Measurements from ENCODE around the gene PAPLN. TPM values are rescaled to one million over a fixed set of nuclear protein-coding genes. Genes with fewer than 3 reads are reported as not detected.

Gene PAPLN
- total and polyA plus RNA-seq, 2 of the 8 experiments (the other 6 are each of a cell fraction or from before 2014, with no cell fraction given), result 14.8 to 25.6 TPM

- Histone ChIP-seq H3K27me3 (replicated peaks in 1 of 4; ENCODE audit: control insufficient read depth in 3 of 4, extremely low read depth in 1 of 4, insufficient read depth in 3 of 4, low read length in 3 of 4) (no peaks in the 10 kb centered on the region), H3K4me3 (ENCODE audit: extremely low read depth in 1 of 4, insufficient read depth in 2 of 4, low read depth in 3 of 4, low read length in 4 of 4) (no peak overlapping the region), H3K4me1 (replicated peaks in 1 of 4; ENCODE audit: control insufficient read depth in 3 of 4, insufficient read depth in 4 of 4, low read length in 3 of 4) (peaks cover 1 to 6% (median 4%) of the 10 kb centered on the region in 4 experiments; a peak in 5 of 7 replicates), H3K56ac (replicated peaks; ENCODE audit: insufficient read length, low read depth, low read length) (no peak overlapping the region), H3K9me3 (ENCODE audit: insufficient read depth in 2 of 2, low read depth in 1 of 2, low read length in 1 of 2) (no peaks in the 10 kb centered on the region; a peak in 1 of 4 replicates), H2BK12ac (ENCODE audit: low read depth, low read length) (no peak overlapping the region), H3K9ac (replicated peaks in 1 of 4; ENCODE audit: extremely low read depth in 1 of 4, low read depth in 3 of 4, low read length in 3 of 4) (no peak overlapping the region), H2BK15ac (ENCODE audit: low read length) (no peak overlapping the region), H4K91ac (replicated peaks; ENCODE audit: insufficient read length, low read length) (no peak overlapping the region), H2BK20ac (ENCODE audit: low read length) (no peak overlapping the region), H4K20me1 (replicated peaks in 1 of 2; ENCODE audit: control insufficient read depth in 1 of 2, insufficient read depth in 2 of 2, low read length in 2 of 2) (no peaks in the 10 kb centered on the region), H2AFZ (ENCODE audit: low read length) (no peak overlapping the region), H4K8ac (ENCODE audit: extremely low read depth, insufficient read depth, low read length) (no peak overlapping the region), H3K4ac (replicated peaks; ENCODE audit: insufficient read length, low read depth, low read length) (no peak overlapping the region), H2AK5ac (ENCODE audit: low read depth, low read length) (no peak overlapping the region), H3K18ac (ENCODE audit: extremely low read depth, low read length) (no peak overlapping the region), H3K79me1 (ENCODE audit: low read depth, low read length) (no peaks in the 10 kb centered on the region), H3K27ac (ENCODE audit: low read depth, low read length) (no peak overlapping the region), H3K23me2 (ENCODE audit: low read depth, low read length) (0 out of 2 replicates have a peak, but pooled peaks cover 2% of the 10 kb centered on the region), H3K36me3 (ENCODE audit: control insufficient read depth in 2 of 4, insufficient read depth in 4 of 4, low read length in 3 of 4) (peaks cover 5 to 37% (median 12%) of the 10 kb centered on the region in 4 experiments; a peak in 6 of 8 replicates), H3K4me2 (ENCODE audit: insufficient read depth in 1 of 2, low read depth in 2 of 2, low read length in 2 of 2) (no peak overlapping the region), H3K23ac (ENCODE audit: insufficient read length) (no peak overlapping the region), H2BK5ac (ENCODE audit: low read depth, low read length) (no peak overlapping the region), H4K5ac (ENCODE audit: insufficient read length, low read depth, low read length) (no peak overlapping the region), H2BK120ac (replicated peaks; ENCODE audit: low read depth, low read length) (no peak overlapping the region), H3K79me2 (ENCODE audit: control insufficient read depth in 1 of 2, insufficient read depth in 2 of 2, low read length in 2 of 2) (no peaks in the 10 kb centered on the region), H3K14ac (ENCODE audit: insufficient read length) (no peak overlapping the region)
- POLR2A ChIA-PET (ENCODE audit: partially characterized antibody), result interaction anchor here (1.2 kb wide), 1 partner anchor 13 kb away, joined by 4 read pairs; no protein-coding TSS in a partner anchor
- FAIRE-seq (no peak), DNase-seq (ENCODE audit: low read depth in 1 of 2, low spot score in 2 of 2) (no peak)
- WGBS, 2 experiments (ENCODE audit: extremely low coverage in 1 of 2, insufficient coverage in 1 of 2, insufficient read length in 1 of 2, insufficient replicate concordance in 2 of 2, low coverage in 1 of 2, low lambda C conversion rate in 2 of 2, missing lambda C conversion rate in 1 of 2), result 90% methylated on average over 2 of the region's 2 CpGs; no CpG with 5 or more reads in 1 of the 2 experiments
- TF ChIP-seq CHD1 (IDR thresholded peaks at IDR 0.05; ENCODE audit: low read depth, low read length) (no peak), ATF3 (IDR thresholded peaks at IDR 0.05; ENCODE audit: insufficient read depth, low read depth, low read length) (no peak), BCL11A (IDR thresholded peaks at IDR 0.05; ENCODE audit: low read depth in 2 of 2, low read length in 2 of 2) (no peak), FOSL1 (IDR thresholded peaks at IDR 0.05; ENCODE audit: insufficient read depth, low read depth, low read length) (no peak), SRF (IDR thresholded peaks at IDR 0.05; ENCODE audit: low read depth, low read length) (no peak), TAF1 (IDR thresholded peaks at IDR 0.05; ENCODE audit: low read depth, low read length) (no peak), TCF12 (IDR thresholded peaks at IDR 0.05; ENCODE audit: low read depth, low read length) (no peak), JUND (IDR thresholded peaks at IDR 0.05; ENCODE audit: low read length) (no peak)
- CTCF ChIA-PET (ENCODE audit: partially characterized antibody), result no interaction called here
These were observed 33.8 kb upstream of the PAPLN start for GRCh38 chr14:73203527-73203926.

Data from H1 (cell line).